GM19239 (cell line): ENCODE results near the gene GFI1.
"Not testable (repeated sequence)": the region's sequence is repeated elsewhere in the genome, so short reads cannot be mapped to it uniquely, and the experiment has no call there.

Source experiments
- DNase-seq: peaks from one replicate; pipeline ENCODE4 v3.0.0; 2011; ENCODE audit warnings: low spot score; ENCODE audit not compliant: insufficient read length
- FAIRE-seq: peaks from 2 replicates; lab custom pipeline; 2011; peaks lifted over from hg19 to GRCh38; lab: Jason Lieb, UNC

Gene GFI1

DNA sequence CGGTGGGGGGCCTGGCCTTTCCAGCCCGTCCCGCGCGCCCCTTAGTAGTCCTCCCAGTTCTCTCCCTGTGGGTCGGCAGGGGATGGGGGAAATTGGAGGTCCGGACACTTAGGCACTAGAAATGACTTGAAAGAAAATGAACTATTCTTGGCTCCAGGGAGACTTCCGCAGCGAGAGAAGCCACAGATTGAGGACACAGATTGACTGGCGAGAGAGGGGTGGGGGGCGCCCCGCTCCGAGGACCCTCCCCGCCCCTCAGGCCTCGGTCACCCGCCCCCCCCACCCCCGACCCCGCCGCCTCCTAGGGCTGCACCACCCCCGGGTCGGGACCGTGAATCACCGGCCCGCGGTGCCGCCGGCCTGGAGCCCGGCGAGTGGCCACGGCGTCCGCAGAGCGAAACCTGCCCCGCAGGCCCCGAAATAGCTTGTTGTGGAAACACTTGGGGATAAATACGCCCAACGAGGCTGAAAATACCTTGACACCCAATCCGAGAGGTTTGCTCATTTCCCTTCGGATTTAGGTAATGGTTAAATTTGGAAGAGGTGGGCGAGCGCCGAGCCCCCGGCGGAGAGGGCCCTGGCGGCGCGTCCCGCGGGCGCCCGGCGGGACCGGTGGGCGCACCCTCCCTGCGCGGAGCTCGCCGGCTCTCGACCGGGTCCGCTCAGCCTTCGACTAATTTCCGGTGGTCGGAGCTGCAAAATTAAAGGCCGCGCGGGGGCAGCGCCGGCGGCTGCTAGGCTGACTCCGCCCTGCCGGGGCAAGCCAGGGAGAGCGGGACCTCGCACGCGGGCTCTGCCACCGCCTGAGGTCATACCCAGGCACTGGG, at the start of gene GFI1:
Gene GFI1 (minus strand): TSS at position 675 of the 827 bp plus-strand sequence. CDS start 3,438 bp downstream, outside the sequence.
- FAIRE-seq: peak; percentile 88
- DNase-seq: no peak

DNA sequence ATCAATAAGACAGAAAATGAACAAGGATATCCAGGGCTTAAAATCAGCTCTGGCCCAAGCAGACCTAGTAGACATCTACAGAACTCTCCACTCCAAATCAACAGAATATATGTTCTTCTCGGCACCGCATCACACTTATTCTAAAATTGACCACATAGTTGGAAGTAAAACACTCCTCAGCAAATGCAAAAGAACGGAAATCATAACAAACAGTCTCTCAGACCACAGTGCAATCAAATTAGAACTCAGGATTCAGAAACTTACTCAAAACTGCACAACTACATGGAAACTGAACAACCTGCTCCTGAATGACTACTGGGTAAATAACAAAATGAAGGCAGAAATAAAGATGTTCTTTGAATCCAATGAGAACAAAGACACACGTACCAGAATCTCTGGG, 45.6 kb upstream of the GFI1 start:
- not testable (repeated sequence) for FAIRE-seq, DNase-seq

GRCh38 chr1:92531939-92532338, 45.2 kb upstream of the GFI1 start:
- not testable (repeated sequence) for DNase-seq, FAIRE-seq

GRCh38 chr1:92527670-92528069, 40.9 kb upstream of the GFI1 start:
- FAIRE-seq (no peak), DNase-seq (no peak)

GRCh38 chr1:92524944-92525590, 38.3 kb upstream of the GFI1 start:
- not testable (repeated sequence) for FAIRE-seq, DNase-seq

- DNase-seq (no peak), FAIRE-seq (no peak)
Measured at GRCh38 chr1:92519043-92519442, 32.3 kb upstream of the GFI1 start.

DNA sequence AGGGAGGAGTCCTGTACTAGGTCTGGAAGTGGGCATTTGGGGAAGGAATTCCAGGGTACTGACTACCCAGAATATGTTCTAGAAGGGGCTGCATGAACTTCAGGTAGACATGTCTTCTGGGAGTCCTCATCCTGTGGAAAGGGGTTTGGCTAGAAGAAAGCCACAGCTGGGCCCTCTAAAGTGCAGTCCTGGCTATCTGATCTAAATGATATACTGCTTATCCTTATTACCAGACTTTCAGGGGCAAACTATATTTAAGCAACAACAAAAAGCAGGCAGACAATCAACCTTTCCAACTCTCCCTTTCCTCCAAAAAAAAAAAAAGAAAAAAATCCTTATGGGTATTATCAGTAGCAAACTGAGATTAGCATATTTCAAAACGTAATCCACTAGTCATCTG, 29.8 kb upstream of the GFI1 start:
- FAIRE-seq: no peak
- no peak for DNase-seq

- FAIRE-seq (no peak), DNase-seq (no peak)
Measured at GRCh38 chr1:92515796-92516201, 29.1 kb upstream of the GFI1 start.

DNA sequence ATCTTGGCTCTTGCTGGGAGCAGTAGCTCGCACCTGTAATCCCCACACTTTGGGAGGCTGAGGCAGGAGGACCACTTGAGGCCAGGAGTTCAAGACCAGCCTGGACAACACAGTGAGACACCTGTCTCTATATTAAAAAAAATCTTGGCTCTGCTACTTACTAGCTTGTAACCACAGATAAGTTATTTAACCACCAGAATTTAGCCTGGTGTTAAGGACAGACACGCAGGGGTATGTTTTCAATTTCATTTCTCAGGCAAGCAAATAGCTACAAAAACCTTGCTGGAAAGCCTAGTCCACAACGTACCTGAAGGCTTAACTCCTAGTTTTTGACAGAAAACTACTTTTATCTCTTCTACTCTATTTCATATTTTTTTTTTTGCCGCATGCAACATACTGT, 24.8 kb upstream of the GFI1 start:
- FAIRE-seq (no peak), DNase-seq (peak; percentile 20)

GRCh38 chr1:92509619-92510018, 22.9 kb upstream of the GFI1 start:
- DNase-seq (no peak), FAIRE-seq (peak; percentile 76)

- FAIRE-seq (no peak), DNase-seq (no peak)
Measured at GRCh38 chr1:92505015-92505692, 18.4 kb upstream of the GFI1 start.

GRCh38 chr1:92504291-92505014, 17.7 kb upstream of the GFI1 start:
- FAIRE-seq (peak; percentile 83), DNase-seq (no peak)

DNA sequence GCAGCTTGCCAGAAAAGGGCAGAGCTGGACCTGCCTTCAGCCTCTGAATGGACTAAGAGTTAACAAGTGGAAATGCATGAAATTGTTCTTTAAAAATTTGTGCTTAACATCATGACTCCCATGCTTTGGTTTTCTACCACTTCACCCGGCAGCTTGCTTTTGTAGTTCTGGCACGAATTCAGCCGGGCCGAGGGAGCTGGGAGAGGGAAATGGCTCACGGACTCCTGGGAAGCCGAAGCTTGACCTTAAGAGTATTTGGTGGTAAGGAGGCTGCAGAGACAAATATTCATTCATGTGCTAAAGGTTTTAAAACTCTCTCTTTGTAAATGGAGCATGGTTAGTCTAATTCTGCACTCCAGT, 17.2 kb upstream of the GFI1 start:
- DNase-seq (no peak), FAIRE-seq (no peak)

GRCh38 chr1:92503043-92503925, 16.6 kb upstream of the GFI1 start:
- FAIRE-seq (no peak), DNase-seq (no peak)

- DNase-seq (no peak), FAIRE-seq (peak; percentile 74)
Measured at GRCh38 chr1:92502247-92502646, 15.5 kb upstream of the GFI1 start.

DNA sequence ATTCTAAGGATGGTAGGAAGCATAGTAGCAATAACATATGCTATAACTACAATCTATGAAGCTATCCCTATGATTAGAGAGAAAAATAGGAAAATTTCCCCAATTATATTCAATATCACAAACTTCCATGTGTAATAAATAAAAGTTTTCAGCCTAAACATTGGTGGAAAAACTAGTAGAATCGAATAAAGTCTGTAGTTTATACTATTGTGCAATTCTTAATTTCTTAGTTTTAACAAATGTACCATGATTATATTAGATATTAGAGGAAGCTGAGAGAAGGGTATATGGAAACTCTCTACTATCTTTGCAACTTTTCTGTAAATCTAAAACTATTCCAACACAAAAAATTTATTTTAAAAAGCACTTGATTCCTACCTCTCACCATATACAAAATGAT, 13.8 kb upstream of the GFI1 start:
- FAIRE-seq: no peak
- no peak for DNase-seq

DNA sequence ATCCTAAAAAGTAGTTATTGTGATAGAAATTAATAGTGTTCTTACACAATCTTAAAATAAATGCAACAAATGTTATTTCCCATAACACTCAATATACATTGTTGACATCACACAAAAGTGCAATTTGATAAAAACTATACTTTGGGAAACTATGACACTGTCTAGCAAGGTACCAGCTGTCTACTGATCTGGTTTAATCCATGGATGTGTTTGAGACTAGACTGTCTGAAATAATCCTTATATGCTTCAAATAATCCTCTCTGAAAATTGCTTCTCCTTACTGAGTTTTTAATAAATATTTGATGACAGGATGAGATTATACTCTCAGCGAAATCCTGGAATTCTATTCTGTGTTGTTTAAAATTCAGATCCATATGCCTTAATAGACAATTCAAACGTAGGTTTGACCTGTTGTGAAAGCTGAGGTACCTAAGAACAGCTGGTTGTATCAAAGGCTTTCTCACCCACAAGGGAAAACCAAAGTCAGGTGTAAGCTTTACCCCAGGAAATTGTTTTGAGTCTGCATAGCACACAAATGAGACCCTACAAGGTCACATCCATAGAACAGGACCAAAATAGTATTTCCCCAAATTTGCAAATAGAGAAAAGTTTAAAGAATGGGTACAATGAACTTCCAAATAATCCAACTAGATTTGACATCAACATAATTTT, 8.8 kb upstream of the GFI1 start:
- FAIRE-seq: peak; percentile 52

DNA sequence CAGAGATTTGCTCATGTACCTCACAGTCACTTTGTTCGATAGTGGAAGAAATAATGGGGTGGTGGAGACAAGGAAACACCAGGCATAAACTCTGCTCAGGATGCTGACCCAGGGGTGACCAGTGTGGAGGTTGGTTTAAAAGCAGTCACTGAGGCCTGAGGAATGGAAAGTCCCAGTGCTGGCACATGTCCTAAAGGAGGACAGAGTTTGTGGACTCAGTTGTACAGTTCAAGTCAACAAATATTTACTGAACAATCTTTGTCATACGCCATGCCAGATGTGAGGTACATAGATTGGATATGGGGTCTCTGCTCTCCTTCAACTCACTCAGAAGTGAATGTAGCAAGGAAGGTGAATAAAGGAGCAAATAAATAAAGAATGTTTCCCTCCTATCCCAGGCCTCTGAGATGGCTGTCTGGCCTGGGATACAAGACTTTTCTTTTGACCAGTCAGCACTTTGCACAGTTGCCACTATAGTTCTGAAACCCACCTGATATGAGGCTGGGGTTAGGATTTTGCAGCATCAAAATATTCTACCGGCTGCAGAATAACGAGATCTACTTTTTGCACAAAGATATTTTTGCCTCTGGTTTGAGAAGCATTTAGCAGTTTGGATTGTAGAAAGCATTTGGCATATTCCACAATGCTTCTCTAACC, 7.9 kb upstream of the GFI1 start:
- FAIRE-seq: no peak
- no peak for DNase-seq

More for the DNA sequence above, 8.8 kb upstream of the GFI1 start:
- DNase-seq: no peak
